HUES48 (cell line): Measurements from ENCODE around the gene RTTN.

Experiments
- H3K27ac ChIP-seq: one replicate; pipeline ENCODE4 v1.7.0; 2013; ENCODE audit warnings: low read depth, low read length, inconsistent platforms
- H3K27me3 ChIP-seq: 2 replicates; pipeline ENCODE4 v1.6.1; 2013; ENCODE audit warnings: mild to moderate bottlenecking, low read length; ENCODE audit not compliant: control insufficient read depth, insufficient read depth
- H3K36me3 ChIP-seq: 2 replicates; pipeline ENCODE4 v1.6.1; 2013; ENCODE audit warnings: low read length; ENCODE audit not compliant: control insufficient read depth, insufficient read depth
- H3K4me1 ChIP-seq: 2 replicates; pipeline ENCODE4 v1.6.1; 2013; ENCODE audit warnings: mild to moderate bottlenecking, low read length; ENCODE audit not compliant: control insufficient read depth, insufficient read depth
- H3K4me3 ChIP-seq: 2 replicates; pipeline ENCODE4 v1.5.1; 2013; ENCODE audit warnings: mild to moderate bottlenecking, low read depth, low read length
- H3K9ac ChIP-seq: 2 replicates; pipeline ENCODE4 v1.6.1; 2013; ENCODE audit warnings: mild to moderate bottlenecking, low read depth, low read length, moderate library complexity
- H3K9me3 ChIP-seq: 2 replicates; pipeline ENCODE4 v1.6.1; 2013; ENCODE audit warnings: low read length; ENCODE audit not compliant: control insufficient read depth, insufficient read depth

The RTTN gene

DNA sequence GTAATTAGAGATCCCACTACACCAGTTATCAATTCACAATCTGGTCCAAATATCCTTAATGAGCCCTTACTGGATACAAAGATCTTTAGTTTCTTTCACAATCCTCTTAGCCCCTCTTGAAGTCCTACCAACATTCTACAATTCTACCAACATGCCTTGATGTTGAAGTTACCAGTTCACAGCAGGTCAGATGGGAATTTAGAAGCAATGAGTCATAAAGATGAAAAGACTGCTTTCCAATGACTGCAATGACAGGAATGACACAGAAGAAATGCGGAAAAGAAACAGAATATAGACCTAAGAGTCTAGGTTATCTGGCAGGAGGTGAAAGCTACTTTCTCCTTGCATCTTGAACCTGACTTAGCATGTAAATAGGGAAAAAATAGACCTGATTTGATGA, 24.5 kb downstream of the RTTN start:
- no peak overlapping the region for H3K27ac ChIP-seq
- H3K9ac ChIP-seq, result no peak overlapping the region
- H3K36me3 ChIP-seq, result peaks cover 20% of the 10 kb centered on the region
- H3K27me3 ChIP-seq, result no peaks in the 10 kb centered on the region
- no peaks in the 10 kb centered on the region for H3K4me1 ChIP-seq
- H3K9me3 ChIP-seq, result no peaks in the 10 kb centered on the region
- H3K4me3 ChIP-seq, result no peak overlapping the region

GRCh38 chr18:70176537-70176936, 28.9 kb downstream of the RTTN start:
- Histone ChIP-seq H3K36me3 (peaks cover 13% of the 10 kb centered on the region; the same call in 1 of the 2 replicates), H3K9ac (no peak overlapping the region), H3K4me1 (peaks cover 6% of the 10 kb centered on the region; the same call in 1 of the 2 replicates), H3K4me3 (no peak overlapping the region), H3K27ac (no peak overlapping the region), H3K9me3 (no peaks in the 10 kb centered on the region), H3K27me3 (no peaks in the 10 kb centered on the region)

DNA sequence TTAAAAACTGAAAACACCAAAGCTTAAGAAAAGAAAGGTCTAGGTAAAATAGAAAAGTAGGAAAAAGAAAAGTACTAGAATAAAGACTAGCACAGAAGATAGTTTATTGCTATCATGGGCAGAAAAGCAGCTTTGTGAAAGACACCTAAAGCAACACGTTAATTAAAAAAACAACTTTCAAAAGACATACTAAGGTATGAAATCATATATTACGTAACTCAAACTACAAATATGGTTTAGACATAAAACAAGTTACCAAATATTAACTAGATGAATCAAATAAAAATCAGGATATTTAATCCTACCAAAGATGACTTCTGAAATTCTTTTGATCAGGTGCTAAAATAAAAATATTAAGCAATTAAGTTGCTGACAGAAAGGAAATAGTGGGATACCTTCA, 30.3 kb downstream of the RTTN start:
- Histone ChIP-seq H3K4me1 (peaks cover 6% of the 10 kb centered on the region; the same call in 1 of the 2 replicates), H3K4me3 (no peak overlapping the region), H3K27me3 (no peaks in the 10 kb centered on the region), H3K9ac (no peak overlapping the region), H3K36me3 (peaks cover 13% of the 10 kb centered on the region; the same call in 1 of the 2 replicates), H3K9me3 (no peaks in the 10 kb centered on the region), H3K27ac (no peak overlapping the region)

- H3K4me1 ChIP-seq, result peaks cover 6% of the 10 kb centered on the region; the same call in 1 of the 2 replicates
- no peak overlapping the region for H3K27ac ChIP-seq
- no peak overlapping the region for H3K9ac ChIP-seq
- H3K36me3 ChIP-seq, result peaks cover 13% of the 10 kb centered on the region; the same call in 1 of the 2 replicates
- H3K27me3 ChIP-seq, result no peaks in the 10 kb centered on the region
- no peaks in the 10 kb centered on the region for H3K9me3 ChIP-seq
- H3K4me3 ChIP-seq, result no peak overlapping the region
These were observed 33.3 kb downstream of the RTTN start for GRCh38 chr18:70172225-70172624.

- Histone ChIP-seq H3K4me1 (peaks cover 6% of the 10 kb centered on the region; the same call in 1 of the 2 replicates), H3K9me3 (no peaks in the 10 kb centered on the region), H3K4me3 (no peak overlapping the region), H3K9ac (no peak overlapping the region), H3K27me3 (no peaks in the 10 kb centered on the region), H3K27ac (no peak overlapping the region), H3K36me3 (peaks cover 10% of the 10 kb centered on the region; the same call in 1 of the 2 replicates)
These were observed 35.7 kb downstream of the RTTN start for GRCh38 chr18:70169747-70170146.

GRCh38 chr18:70166668-70167067, 38.8 kb downstream of the RTTN start:
- Histone ChIP-seq H3K9ac (no peak overlapping the region), H3K4me3 (no peak overlapping the region), H3K4me1 (0 out of 2 replicates have a peak, but pooled peaks cover 1% of the 10 kb centered on the region), H3K36me3 (peaks cover 13% of the 10 kb centered on the region; the same call in 1 of the 2 replicates), H3K27me3 (no peaks in the 10 kb centered on the region), H3K9me3 (no peaks in the 10 kb centered on the region), H3K27ac (no peak overlapping the region)

- H3K4me1 ChIP-seq, result no peaks in the 10 kb centered on the region
- H3K4me3 ChIP-seq, result no peak overlapping the region
- no peak overlapping the region for H3K27ac ChIP-seq
- peaks cover 13% of the 10 kb centered on the region; the same call in 1 of the 2 replicates for H3K36me3 ChIP-seq
- no peaks in the 10 kb centered on the region for H3K9me3 ChIP-seq
- H3K27me3 ChIP-seq, result no peaks in the 10 kb centered on the region
- H3K9ac ChIP-seq, result no peak overlapping the region
These were observed 39.6 kb downstream of the RTTN start for GRCh38 chr18:70165936-70166335.

DNA sequence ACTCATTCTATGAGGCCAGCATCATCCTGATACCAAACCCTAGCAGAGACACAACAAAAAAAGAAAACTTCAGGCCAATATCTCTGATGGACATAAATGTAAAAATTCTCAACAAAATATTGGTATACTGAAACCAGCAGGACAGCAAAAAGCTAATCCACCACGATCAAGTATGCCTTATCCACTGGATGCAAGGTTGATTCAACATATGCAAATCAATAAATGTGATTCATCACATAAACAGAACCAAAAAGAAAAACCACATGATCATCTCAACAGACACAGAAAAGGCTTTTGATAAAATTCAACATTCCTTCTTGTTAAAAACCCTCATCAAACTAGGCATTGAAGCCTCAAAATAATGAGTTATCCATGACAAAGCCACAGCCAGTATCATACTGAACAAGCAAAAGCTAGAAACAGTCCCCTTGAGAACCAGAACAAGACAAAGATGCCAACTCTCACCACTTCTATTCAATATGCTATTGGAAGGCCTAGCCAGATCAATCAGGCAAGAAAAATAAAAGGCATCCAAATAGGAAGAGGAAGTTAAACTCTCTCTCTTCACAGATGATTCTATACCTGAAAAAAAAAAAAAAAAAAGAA, 45.3 kb downstream of the RTTN start:
- Histone ChIP-seq H3K27ac (no peak overlapping the region), H3K4me3 (no peak overlapping the region)

DNA sequence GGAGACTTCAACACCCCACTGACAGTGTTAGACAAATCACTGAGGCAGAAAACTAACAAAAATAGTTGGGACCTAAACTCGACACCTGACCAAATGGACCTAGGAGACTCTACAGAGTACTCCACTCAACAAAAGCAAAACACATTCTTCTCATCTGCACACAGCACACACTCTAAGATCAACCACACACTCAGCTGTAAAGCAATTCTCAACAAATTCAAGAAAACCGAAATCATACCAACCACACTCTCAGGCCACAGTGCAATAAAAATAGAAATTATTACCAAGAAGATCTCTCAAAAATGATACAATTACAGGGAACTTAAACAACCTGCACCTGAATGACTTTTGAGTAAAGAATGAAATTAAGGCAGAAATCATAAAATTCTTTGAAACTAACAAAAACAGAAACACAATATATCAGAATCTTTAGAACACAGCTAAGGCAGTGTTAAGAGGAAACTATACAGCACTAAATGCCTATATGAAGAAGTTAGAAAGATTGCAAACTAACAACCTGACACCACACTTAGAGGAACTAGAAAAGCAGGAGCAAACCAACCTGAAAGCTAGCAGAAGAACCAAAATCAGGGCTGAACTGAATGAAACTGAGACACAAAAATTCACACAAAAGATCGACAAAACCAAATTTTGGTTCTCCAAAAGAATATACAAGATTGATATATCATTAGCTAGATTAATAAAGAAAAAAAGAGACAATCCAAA, 46.3 kb downstream of the RTTN start:
- 0 out of 2 replicates have a peak, but pooled peaks cover 4% of the 10 kb centered on the region for H3K36me3 ChIP-seq
- no peaks in the 10 kb centered on the region for H3K27me3 ChIP-seq
- no peak overlapping the region for H3K4me3 ChIP-seq
- H3K9ac ChIP-seq, result no peak overlapping the region
- H3K9me3 ChIP-seq, result no peaks in the 10 kb centered on the region
- H3K27ac ChIP-seq, result no peak overlapping the region
- no peaks in the 10 kb centered on the region for H3K4me1 ChIP-seq

More for the DNA sequence above, 45.3 kb downstream of the RTTN start:
- H3K27me3 ChIP-seq, result no peaks in the 10 kb centered on the region
- H3K4me1 ChIP-seq, result no peaks in the 10 kb centered on the region
- no peak overlapping the region for H3K9ac ChIP-seq
- no peaks in the 10 kb centered on the region for H3K9me3 ChIP-seq
- H3K36me3 ChIP-seq, result 0 out of 2 replicates have a peak, but pooled peaks cover 4% of the 10 kb centered on the region

DNA sequence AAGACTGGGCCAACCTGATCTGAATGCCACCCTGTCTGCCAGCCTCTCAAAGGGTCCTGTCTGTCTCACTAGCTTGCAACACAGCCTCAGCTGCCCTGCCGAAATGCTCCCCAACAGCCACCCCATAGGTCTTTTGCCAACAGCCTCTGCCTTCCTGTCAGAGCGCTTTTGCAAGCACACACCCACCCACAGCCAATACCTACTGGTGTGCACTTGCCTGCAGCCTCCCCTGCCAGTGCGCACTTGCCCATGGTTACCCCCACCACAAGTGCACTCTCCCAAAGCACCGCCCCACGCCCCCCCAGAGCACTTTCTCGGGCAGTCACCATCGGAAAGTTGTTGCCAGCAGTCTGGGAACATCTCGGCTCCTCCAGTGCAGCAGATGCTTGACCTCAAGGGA, 48.6 kb downstream of the RTTN start:
- Histone ChIP-seq H3K36me3 (no peaks in the 10 kb centered on the region), H3K4me3 (no peak overlapping the region), H3K9ac (no peak overlapping the region), H3K27me3 (no peaks in the 10 kb centered on the region), H3K4me1 (no peaks in the 10 kb centered on the region), H3K27ac (no peak overlapping the region), H3K9me3 (no peaks in the 10 kb centered on the region)

DNA sequence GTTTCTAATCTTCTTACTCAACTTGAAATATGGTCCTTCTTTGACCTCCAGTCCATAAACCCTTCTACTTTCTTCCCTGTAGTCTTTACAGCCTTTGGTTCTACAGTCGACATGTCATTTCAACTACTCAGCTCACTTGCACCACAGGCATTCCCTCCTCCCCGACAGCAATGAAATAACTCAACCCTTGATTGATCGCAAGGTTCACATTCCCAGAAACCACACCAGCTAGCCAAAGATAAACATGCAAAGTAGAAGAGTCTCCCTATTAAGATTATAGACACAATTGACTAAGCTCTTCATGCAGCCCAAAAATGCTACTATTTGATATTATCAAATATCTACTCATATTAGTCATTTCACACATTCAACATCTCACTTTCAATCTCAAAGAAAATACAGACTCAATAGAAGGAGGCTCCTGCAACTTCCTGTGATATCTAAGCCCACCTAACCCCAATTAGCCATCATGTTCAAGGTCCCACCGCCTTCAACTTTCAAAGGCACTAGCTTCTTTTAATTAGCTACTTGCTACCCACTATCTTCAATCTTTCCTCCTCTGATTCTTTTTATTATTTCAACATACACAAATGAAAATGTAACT, 50.8 kb downstream of the RTTN start:
- Histone ChIP-seq H3K27ac (no peak overlapping the region), H3K4me1 (no peaks in the 10 kb centered on the region), H3K9me3 (no peaks in the 10 kb centered on the region), H3K9ac (no peak overlapping the region), H3K27me3 (no peaks in the 10 kb centered on the region), H3K36me3 (peaks cover 7% of the 10 kb centered on the region; the same call in 1 of the 2 replicates), H3K4me3 (no peak overlapping the region)
